ACC112 (cell line): Measurements from ENCODE around the gene MKNK2.

Source experiments
- H2AFZ ChIP-seq: fragments of 200-600 bp; sonication (generic); one replicate; pipeline ENCODE4 v1.6.0; 2017; ENCODE audit warnings: antibody characterized with exemption, low read length; ENCODE audit not compliant: unreplicated experiment
- H3K27ac ChIP-seq: fragments of 200-600 bp; sonication (generic); 2 replicates; pipeline ENCODE4 v1.5.1; 2014; ENCODE audit warnings: low read depth, mild to moderate bottlenecking, antibody characterized with exemption, low read length, moderate library complexity
- H3K27me3 ChIP-seq: fragments of 200-600 bp; sonication (generic); 2 replicates; pipeline ENCODE4 v1.6.1; 2014; ENCODE audit warnings: mild to moderate bottlenecking, antibody characterized with exemption, low read length, moderate library complexity, mixed read lengths; ENCODE audit not compliant: insufficient read depth
- H3K36me3 ChIP-seq: fragments of 200-600 bp; sonication (generic); 2 replicates; pipeline ENCODE4 v1.6.1; 2016; ENCODE audit warnings: mild to moderate bottlenecking, antibody characterized with exemption, low read length, moderate library complexity, mixed read lengths; ENCODE audit not compliant: insufficient read depth
- H3K4me1 ChIP-seq: fragments of 200-600 bp; sonication (generic); one replicate; pipeline ENCODE4 v1.6.1; 2016; ENCODE audit warnings: low read length, mixed read lengths; ENCODE audit not compliant: insufficient read depth, unreplicated experiment, control insufficient read depth
- H3K4me3 ChIP-seq: fragments of 200-600 bp; sonication (generic); 2 replicates; pipeline ENCODE4 v1.5.1; 2014; ENCODE audit warnings: mild to moderate bottlenecking, low read depth, low read length
- H3K79me2 ChIP-seq: fragments of 200-600 bp; sonication (generic); one replicate; pipeline ENCODE4 v1.6.0; 2016; ENCODE audit warnings: low read length; ENCODE audit not compliant: control insufficient read depth, unreplicated experiment, insufficient read depth

MKNK2 gene

GRCh38 chr19:2033115-2033824, 17.8 kb downstream of the MKNK2 start:
- no peaks in the 10 kb centered on the region for H3K36me3 ChIP-seq
- H3K4me1 ChIP-seq = peaks cover 19% of the 10 kb centered on the region
- no peaks in the 10 kb centered on the region for H3K27me3 ChIP-seq
- no peak overlapping the region for H3K4me3 ChIP-seq
- no peak overlapping the region for H3K27ac ChIP-seq
- H3K79me2 ChIP-seq = no peaks in the 10 kb centered on the region
- H2AFZ ChIP-seq = no peak overlapping the region

GRCh38 chr19:2032296-2032941, 18.6 kb downstream of the MKNK2 start:
- H3K4me1 ChIP-seq = peaks cover 22% of the 10 kb centered on the region
- no peaks in the 10 kb centered on the region for H3K79me2 ChIP-seq
- H3K27me3 ChIP-seq = no peaks in the 10 kb centered on the region
- peak overlapping the region; percentile 58 for H3K4me3 ChIP-seq
- peak overlapping the region; percentile 60 for H2AFZ ChIP-seq
- no peaks in the 10 kb centered on the region for H3K36me3 ChIP-seq
- peak overlapping the region; percentile 82 for H3K27ac ChIP-seq

GRCh38 chr19:2027361-2027760, 23.7 kb downstream of the MKNK2 start:
- Histone ChIP-seq H3K27me3 (no peaks in the 10 kb centered on the region), H3K27ac (no peak overlapping the region), H3K4me1 (peaks cover 17% of the 10 kb centered on the region), H2AFZ (no peak overlapping the region), H3K36me3 (no peaks in the 10 kb centered on the region), H3K79me2 (no peaks in the 10 kb centered on the region), H3K4me3 (no peak overlapping the region)

GRCh38 chr19:2026770-2027169, 24.3 kb downstream of the MKNK2 start:
- Histone ChIP-seq H3K4me3 (no peak overlapping the region), H3K4me1 (peaks cover 12% of the 10 kb centered on the region), H3K79me2 (no peaks in the 10 kb centered on the region), H2AFZ (no peak overlapping the region), H3K27ac (no peak overlapping the region), H3K36me3 (no peaks in the 10 kb centered on the region), H3K27me3 (no peaks in the 10 kb centered on the region)

GRCh38 chr19:2022289-2022688, 28.8 kb downstream of the MKNK2 start:
- H3K27ac ChIP-seq = no peak overlapping the region
- no peak overlapping the region for H3K4me3 ChIP-seq
- H3K36me3 ChIP-seq = no peaks in the 10 kb centered on the region
- H3K4me1 ChIP-seq = no peaks in the 10 kb centered on the region
- H3K79me2 ChIP-seq = no peaks in the 10 kb centered on the region
- no peak overlapping the region for H2AFZ ChIP-seq
- H3K27me3 ChIP-seq = no peaks in the 10 kb centered on the region

- Histone ChIP-seq H3K4me1 (no peaks in the 10 kb centered on the region), H3K36me3 (no peaks in the 10 kb centered on the region), H3K79me2 (no peaks in the 10 kb centered on the region), H3K27ac (no peak overlapping the region), H3K4me3 (no peak overlapping the region), H2AFZ (no peak overlapping the region), H3K27me3 (no peaks in the 10 kb centered on the region)
Measured at GRCh38 chr19:2021453-2022140, 29.4 kb downstream of the MKNK2 start.

GRCh38 chr19:2018752-2019151, 32.3 kb downstream of the MKNK2 start:
- Histone ChIP-seq H3K27me3 (no peaks in the 10 kb centered on the region), H3K79me2 (peaks cover 11% of the 10 kb centered on the region), H3K4me1 (peaks cover 3% of the 10 kb centered on the region), H3K27ac (no peak overlapping the region), H3K4me3 (no peak overlapping the region), H3K36me3 (no peaks in the 10 kb centered on the region), H2AFZ (no peak overlapping the region)

GRCh38 chr19:2016041-2016807, 34.8 kb downstream of the MKNK2 start:
- no peaks in the 10 kb centered on the region for H3K36me3 ChIP-seq
- no peaks in the 10 kb centered on the region for H3K27me3 ChIP-seq
- H2AFZ ChIP-seq = no peak overlapping the region
- H3K27ac ChIP-seq = no peak overlapping the region
- peaks cover 3% of the 10 kb centered on the region for H3K4me1 ChIP-seq
- H3K4me3 ChIP-seq = peak overlapping the region; percentile 68
- peaks cover 26% of the 10 kb centered on the region for H3K79me2 ChIP-seq

- H3K36me3 ChIP-seq = no peaks in the 10 kb centered on the region
- no peak within 1 kb of the TSS for H3K27ac ChIP-seq
- no peak within 1 kb of the TSS for H2AFZ ChIP-seq
- H3K4me3 ChIP-seq = peak within 1 kb of the TSS; percentile 80
- no peaks in the 10 kb centered on the region for H3K27me3 ChIP-seq
- H3K79me2 ChIP-seq = peaks cover 30% of the 10 kb centered on the region
- peaks cover 3% of the 10 kb centered on the region for H3K4me1 ChIP-seq
Measured at GRCh38 chr19:2015608-2015950, 35.5 kb downstream of the MKNK2 start, which contains the start of gene BTBD2. TSS of gene BTBD2 (minus strand) at chr19:2015714. CDS start at chr19:2015703, 11 bp downstream.

- Histone ChIP-seq H3K4me1 (peaks cover 3% of the 10 kb centered on the region), H3K27me3 (no peaks in the 10 kb centered on the region), H3K36me3 (no peaks in the 10 kb centered on the region), H3K4me3 (peak overlapping the region; percentile 80), H2AFZ (no peak overlapping the region), H3K79me2 (peaks cover 30% of the 10 kb centered on the region), H3K27ac (no peak overlapping the region)
Measured at GRCh38 chr19:2014731-2015607, 36.1 kb downstream of the MKNK2 start.
